Measurements from ENCODE around the gene C2orf78. TPM values are rescaled to one million over a fixed set of nuclear protein-coding genes. Genes with fewer than 3 reads are reported as not detected.

Gene C2orf78
- total and polyA plus RNA-seq, 10 of the 15 experiments (the other 5 are each of a cell fraction or from before 2014, with no cell fraction given): 0.08 to 0.82 (median 0.40) TPM

GRCh38 chr2:73828389-73828817 is 44.4 kb downstream of the C2orf78 start:
- Histone ChIP-seq H3K9ac (ENCODE audit: control insufficient read depth, insufficient read depth, low read length) (peak overlapping the region; percentile 89), H3K79me2 (ENCODE audit: control insufficient read depth, insufficient read depth, low read length) (peaks cover 23% of the 10 kb centered on the region), H4K20me1 (ENCODE audit: control insufficient read depth, insufficient read depth) (no peaks in the 10 kb centered on the region), H3K9me3 (replicated peaks; ENCODE audit: control insufficient read depth, insufficient read depth, low read length) (peaks cover 3% of the 10 kb centered on the region), H2AFZ (ENCODE audit: control insufficient read depth, low read depth, low read length) (peak overlapping the region; percentile 97), H3K27ac (ENCODE audit: control insufficient read depth, insufficient read depth) (peak overlapping the region; percentile 94), H3K27me3 (replicated peaks in 1 of 2; ENCODE audit: control insufficient read depth in 2 of 2, insufficient read depth in 2 of 2, low read length in 1 of 2) (no peaks in the 10 kb centered on the region), H3K4me1 (ENCODE audit: control insufficient read depth, insufficient read depth, low read length) (peaks cover 7% of the 10 kb centered on the region; the same call in 1 of the 2 replicates), H3K4me2 (ENCODE audit: control insufficient read depth, insufficient read depth) (peak overlapping the region; percentile 53), H3K4me3 (peak overlapping the region; percentile 96), H3K36me3 (ENCODE audit: control insufficient read depth in 2 of 2, insufficient read depth in 2 of 2, low read length in 1 of 2) (peaks cover 0 to under 1% of the 10 kb centered on the region in 2 experiments; a peak in 2 of 4 replicates)
- peak; percentile 44; the same call in 1 of the 2 replicates for TF ChIP-seq PAX8 (IDR thresholded peaks at IDR 0.05)
- TF ChIP-seq RAD51 (IDR thresholded peaks at IDR 0.05): peak; percentile 74; the same call in 1 of the 2 replicates
- peak; percentile 74 for TF ChIP-seq SIX5 (IDR thresholded peaks at IDR 0.05; ENCODE audit: low read depth, low read length, severe bottlenecking)
- peak; percentile 29 for TF ChIP-seq SKIL (IDR thresholded peaks at IDR 0.05; ENCODE audit: low read depth, poor library complexity, severe bottlenecking)
- TF ChIP-seq HCFC1 (IDR thresholded peaks at IDR 0.05; ENCODE audit: low read length): peak; percentile 72
- no peak for TF ChIP-seq TCF3 (IDR thresholded peaks at IDR 0.05; ENCODE audit: borderline replicate concordance, insufficient read depth, low read depth, low read length)
- intact Hi-C loops (cut with micrococcal nuclease; ENCODE audit: unreplicated experiment) (loop anchor here (1.0 to 10.0 kb wide), 6 partner anchors 144 to 506 kb away; partner anchors contain the start of gene TET3), in situ Hi-C loops (cut with MboI) (loop anchor here (10.0 kb wide), 1 partner anchor 566 kb away; no protein-coding TSS in a partner anchor)
- 15% methylated on average over 4 of the region's 4 CpGs for WGBS (ENCODE audit: insufficient coverage, insufficient replicate concordance, low lambda C conversion rate, missing lambda C conversion rate)
- POLR2A ChIA-PET: interaction anchor here (0.5 to 1.8 kb wide), 13 partner anchors 91 to 507 kb away, joined by 3 to 12 read pairs (median 4); partner anchors contain the start of genes BOLA3, MOB1A and TPRKB
- SMC1A ChIA-PET (ENCODE audit: uncharacterized antibody, unreplicated experiment): interaction anchor here (0.5 to 7.3 kb wide), 43 partner anchors 9 to 757 kb away, joined by 3 to 53 read pairs (median 3); partner anchors contain the start of gene TPRKB
- CTCF ChIA-PET: interaction anchor here (0.5 to 8.9 kb wide), 45 partner anchors 10 to 760 kb away, joined by 3 to 191 read pairs (median 3); partner anchors contain the start of gene BOLA3
- DNase-seq (ENCODE audit: low read depth, low spot score): no peak
- RAD21 ChIA-PET (ENCODE audit: unreplicated experiment): interaction anchor here (0.6 to 8.4 kb wide), 25 partner anchors 11 to 757 kb away, joined by 3 to 96 read pairs (median 4); partner anchors contain the start of genes BOLA3, MOB1A and TPRKB
- no peak for FAIRE-seq
- BruUV-seq (replicated peaks): TSS peak; percentile 89
- no peak for ATAC-seq
